Measurements from ENCODE around the gene SDCCAG8. TPM values are rescaled to one million over a fixed set of nuclear protein-coding genes. Genes with fewer than 3 reads are reported as not detected.
A peak's percentile ranks its signal among the peaks of the same experiment; 100 is the strongest.

The SDCCAG8 gene
- polyA plus RNA-seq, 1 donor = 35.0 TPM

DNA sequence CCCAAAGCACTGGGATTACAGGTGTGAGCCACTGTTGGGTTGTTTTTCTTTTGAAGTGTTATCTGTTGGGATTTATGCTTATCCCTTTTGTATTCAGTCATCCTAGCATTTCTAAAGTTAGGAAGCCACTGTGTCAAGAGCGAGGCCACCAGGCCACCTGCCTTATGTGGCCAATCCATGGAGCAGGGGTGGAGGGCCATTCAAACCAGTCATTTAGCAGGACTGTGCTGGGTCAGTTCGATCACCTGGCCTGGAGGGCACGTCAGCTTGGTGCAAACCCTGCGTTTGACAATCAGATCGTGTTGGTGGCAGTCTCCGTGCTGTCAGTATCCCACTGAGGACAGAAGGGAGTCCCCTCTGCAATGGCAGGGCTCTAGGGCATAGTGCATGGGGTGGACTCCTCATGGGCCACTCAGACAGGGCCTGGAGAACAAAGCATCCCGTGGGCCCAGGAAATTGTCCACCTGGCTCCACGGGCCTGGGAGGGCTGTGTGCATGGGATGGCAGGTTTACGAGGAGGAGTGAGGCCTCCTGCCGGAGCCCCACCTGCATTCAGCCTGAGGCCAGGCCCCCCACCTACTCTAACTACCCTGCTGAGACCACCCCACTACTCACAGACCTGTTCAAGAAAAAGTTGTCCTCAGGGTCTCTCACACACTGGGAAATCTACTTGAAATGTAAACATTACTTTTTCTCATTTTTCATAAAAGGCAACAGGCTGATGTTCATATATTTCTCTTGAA, 242.3 kb downstream of the SDCCAG8 start:
- peaks cover 20% of the 10 kb centered on the region for H3K36me3 ChIP-seq (ENCODE audit: control insufficient read depth, insufficient read depth, low read length)
- peaks cover 4% of the 10 kb centered on the region for H3K9me3 ChIP-seq (ENCODE audit: control insufficient read depth, low read depth, low read length)
- no peak for DNase-seq
- H3K27me3 ChIP-seq (ENCODE audit: control insufficient read depth, insufficient read depth, low read length) = no peaks in the 10 kb centered on the region
- no CpG with 5 or more reads among the region's 10 CpGs for WGBS (ENCODE audit: insufficient coverage, low lambda C conversion rate)
- H3K4me3 ChIP-seq (ENCODE audit: low read length) = no peak overlapping the region
- H3K4me1 ChIP-seq (ENCODE audit: control insufficient read depth, insufficient read depth, low read length) = no peaks in the 10 kb centered on the region
- H3K27ac ChIP-seq (ENCODE audit: low read length) = no peak overlapping the region

DNA sequence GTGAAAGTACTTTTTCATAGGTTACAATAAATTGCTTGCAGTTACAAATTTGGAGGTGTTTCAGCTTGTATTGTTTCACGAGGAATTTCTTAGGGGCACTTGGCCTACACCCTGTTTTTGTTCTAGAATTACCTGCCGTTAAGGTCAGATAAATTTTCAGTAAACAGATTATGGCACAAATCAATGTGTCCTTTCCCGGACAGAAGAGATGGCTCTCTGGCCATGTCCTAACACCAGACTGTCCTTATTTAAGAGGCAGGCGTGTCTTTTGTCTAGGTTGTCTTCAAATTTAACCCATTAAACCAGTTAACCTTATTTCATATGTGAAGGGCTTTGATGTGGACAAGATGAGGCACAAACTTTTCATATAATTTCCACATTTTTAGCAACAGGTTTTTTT, 243.4 kb downstream of the SDCCAG8 start:
- WGBS (ENCODE audit: insufficient coverage, low lambda C conversion rate) = no CpG with 5 or more reads among the region's 4 CpGs
- H3K4me3 ChIP-seq (ENCODE audit: low read length) = no peak overlapping the region
- peaks cover 20% of the 10 kb centered on the region for H3K36me3 ChIP-seq (ENCODE audit: control insufficient read depth, insufficient read depth, low read length)
- no peaks in the 10 kb centered on the region for H3K27me3 ChIP-seq (ENCODE audit: control insufficient read depth, insufficient read depth, low read length)
- peaks cover 4% of the 10 kb centered on the region for H3K9me3 ChIP-seq (ENCODE audit: control insufficient read depth, low read depth, low read length)
- no peaks in the 10 kb centered on the region for H3K4me1 ChIP-seq (ENCODE audit: control insufficient read depth, insufficient read depth, low read length)
- DNase-seq = no peak
- no peak overlapping the region for H3K27ac ChIP-seq (ENCODE audit: low read length)

DNA sequence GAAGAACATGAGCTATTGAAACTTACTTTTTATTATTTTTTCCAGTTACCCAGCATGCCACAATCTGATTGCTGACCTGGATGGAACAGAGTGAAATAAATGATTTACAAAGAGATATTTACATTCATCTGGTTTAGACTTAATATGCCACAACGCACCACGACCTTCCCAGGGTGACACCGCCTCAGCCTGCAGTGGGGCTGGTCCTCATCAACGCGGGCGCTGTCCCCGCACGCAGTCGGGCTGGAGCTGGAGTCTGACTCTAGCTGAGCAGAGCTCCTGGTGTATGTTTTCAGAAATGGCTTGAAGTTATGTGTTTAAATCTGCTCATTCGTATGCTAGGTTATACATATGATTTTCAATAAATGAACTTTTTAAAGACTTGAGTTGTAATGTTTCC, 243.9 kb downstream of the SDCCAG8 start:
- Histone ChIP-seq H3K4me3 (ENCODE audit: low read length) (no peak overlapping the region), H3K36me3 (ENCODE audit: control insufficient read depth, insufficient read depth, low read length) (peaks cover 20% of the 10 kb centered on the region), H3K27ac (ENCODE audit: low read length) (no peak overlapping the region), H3K9me3 (ENCODE audit: control insufficient read depth, low read depth, low read length) (peaks cover 4% of the 10 kb centered on the region), H3K4me1 (ENCODE audit: control insufficient read depth, insufficient read depth, low read length) (no peaks in the 10 kb centered on the region), H3K27me3 (ENCODE audit: control insufficient read depth, insufficient read depth, low read length) (no peaks in the 10 kb centered on the region)
- no peak for DNase-seq
- WGBS (ENCODE audit: insufficient coverage, low lambda C conversion rate) = no CpG with 5 or more reads among the region's 10 CpGs

DNA sequence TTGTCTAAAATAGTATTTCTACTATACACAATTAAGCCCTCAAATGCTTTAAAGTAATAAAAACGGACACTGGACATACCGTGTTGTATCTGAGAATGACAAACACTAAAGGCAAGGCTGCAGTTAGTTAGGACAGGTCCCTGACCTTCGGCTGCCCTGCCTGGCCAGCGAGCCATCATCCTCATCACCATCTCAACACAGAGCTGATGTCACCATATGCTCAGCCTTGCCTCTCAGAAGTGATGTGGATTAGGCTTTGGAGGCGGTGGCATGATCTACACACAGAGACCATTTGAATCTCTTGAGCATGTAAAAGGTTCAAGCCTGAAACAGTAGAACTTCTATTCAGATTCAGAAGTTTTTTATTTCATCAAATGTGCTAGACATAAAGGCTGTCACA, 244.7 kb downstream of the SDCCAG8 start:
- Histone ChIP-seq H3K27me3 (ENCODE audit: control insufficient read depth, insufficient read depth, low read length) (no peaks in the 10 kb centered on the region), H3K4me1 (ENCODE audit: control insufficient read depth, insufficient read depth, low read length) (no peaks in the 10 kb centered on the region)

DNA sequence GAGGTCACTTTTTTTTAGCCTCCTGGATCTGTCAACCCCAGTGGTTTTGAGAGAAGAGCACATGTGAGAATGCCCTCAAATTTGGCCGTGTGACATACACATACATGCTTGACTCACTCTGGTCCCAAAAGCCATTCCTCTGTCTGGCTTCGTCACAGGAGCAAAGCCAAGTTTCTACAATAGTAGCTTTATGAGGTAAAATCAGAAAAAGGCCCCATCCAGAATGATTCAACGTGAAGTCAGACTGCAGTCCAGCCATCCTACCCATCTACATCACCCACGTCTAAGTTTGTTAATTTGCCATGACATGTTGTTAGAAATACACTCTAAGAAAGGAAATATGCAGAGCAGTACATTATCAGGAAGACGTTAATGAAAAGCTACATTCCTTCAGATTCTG, 245.2 kb downstream of the SDCCAG8 start:
- no peaks in the 10 kb centered on the region for H3K27me3 ChIP-seq (ENCODE audit: control insufficient read depth, insufficient read depth, low read length)
- H3K9me3 ChIP-seq (ENCODE audit: control insufficient read depth, low read depth, low read length) = no peaks in the 10 kb centered on the region
- WGBS (ENCODE audit: insufficient coverage, low lambda C conversion rate) = no CpG with 5 or more reads among the region's 5 CpGs
- H3K27ac ChIP-seq (ENCODE audit: low read length) = no peak overlapping the region
- peaks cover 14% of the 10 kb centered on the region for H3K36me3 ChIP-seq (ENCODE audit: control insufficient read depth, insufficient read depth, low read length)
- H3K4me1 ChIP-seq (ENCODE audit: control insufficient read depth, insufficient read depth, low read length) = no peaks in the 10 kb centered on the region
- no peak for DNase-seq
- H3K4me3 ChIP-seq (ENCODE audit: low read length) = no peak overlapping the region

More for the DNA sequence above, 244.7 kb downstream of the SDCCAG8 start:
- DNase-seq = no peak
- peaks cover 16% of the 10 kb centered on the region for H3K36me3 ChIP-seq (ENCODE audit: control insufficient read depth, insufficient read depth, low read length)
- no peak overlapping the region for H3K4me3 ChIP-seq (ENCODE audit: low read length)
- H3K27ac ChIP-seq (ENCODE audit: low read length) = no peak overlapping the region
- WGBS (ENCODE audit: insufficient coverage, low lambda C conversion rate) = no CpG with 5 or more reads among the region's 5 CpGs
- H3K9me3 ChIP-seq (ENCODE audit: control insufficient read depth, low read depth, low read length) = no peaks in the 10 kb centered on the region

DNA sequence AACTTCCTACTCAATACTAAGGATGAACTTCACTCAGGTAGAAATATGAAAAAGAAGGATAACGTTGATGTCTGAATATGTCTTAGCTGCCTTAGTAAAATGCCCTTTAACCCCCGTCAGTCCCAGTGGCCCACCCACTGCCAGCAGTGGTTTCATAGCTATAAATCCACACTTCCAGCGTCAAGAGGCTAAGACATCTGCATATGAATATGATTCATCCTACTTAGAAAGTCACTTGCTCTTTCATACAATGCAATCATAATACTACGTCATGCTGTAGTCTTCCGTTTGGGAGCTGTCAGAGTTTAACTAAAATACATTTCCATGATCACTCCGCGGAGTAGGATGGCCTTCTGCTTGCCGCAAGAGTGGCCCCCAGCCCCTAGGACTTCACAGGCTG, 247.3 kb downstream of the SDCCAG8 start:
- Histone ChIP-seq H3K27me3 (ENCODE audit: control insufficient read depth, insufficient read depth, low read length) (no peaks in the 10 kb centered on the region), H3K36me3 (ENCODE audit: control insufficient read depth, insufficient read depth, low read length) (peaks cover 5% of the 10 kb centered on the region), H3K9me3 (ENCODE audit: control insufficient read depth, low read depth, low read length) (no peaks in the 10 kb centered on the region), H3K27ac (ENCODE audit: low read length) (no peak overlapping the region), H3K4me3 (ENCODE audit: low read length) (no peak overlapping the region), H3K4me1 (ENCODE audit: control insufficient read depth, insufficient read depth, low read length) (no peaks in the 10 kb centered on the region)
- DNase-seq = no peak
- WGBS (ENCODE audit: insufficient coverage, low lambda C conversion rate) = 100% methylated on average over 1 of the region's 8 CpGs

DNA sequence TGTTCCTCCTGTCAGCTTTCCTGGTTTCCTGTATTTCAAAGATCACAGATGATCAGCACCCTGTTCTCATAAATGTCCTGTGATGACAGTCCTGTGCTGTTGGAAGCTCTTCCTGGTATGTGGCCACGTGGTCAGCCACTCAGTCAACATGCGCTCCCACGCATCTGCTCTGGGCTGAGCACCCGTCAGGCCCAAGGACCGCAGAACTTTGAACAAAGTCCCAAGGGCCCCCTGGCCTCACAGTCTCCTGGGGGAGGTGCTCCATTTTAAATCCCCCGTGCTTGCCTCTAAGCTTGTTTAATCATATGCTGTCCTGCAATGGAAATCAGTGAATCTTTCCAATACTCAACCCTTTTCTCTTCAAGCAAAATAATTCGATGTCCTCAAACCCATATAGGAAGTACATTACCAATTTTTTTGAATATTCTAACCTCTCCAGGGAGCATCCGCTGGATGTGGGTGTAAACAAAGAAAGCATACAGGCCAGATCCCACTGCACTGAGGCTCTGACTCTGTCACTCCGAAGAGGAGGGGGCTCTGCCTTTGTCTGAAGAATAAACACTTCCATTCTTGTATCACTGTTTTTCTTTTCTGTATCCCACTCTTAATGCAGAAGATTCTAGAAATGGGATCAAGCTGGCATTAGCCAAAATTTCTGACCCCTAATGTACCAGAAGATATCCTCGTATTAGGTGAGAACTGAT, 250.3 kb downstream of the SDCCAG8 start:
- H3K27ac ChIP-seq (ENCODE audit: low read length) = no peak overlapping the region
- H3K4me1 ChIP-seq (ENCODE audit: control insufficient read depth, insufficient read depth, low read length) = no peaks in the 10 kb centered on the region
- H3K4me3 ChIP-seq (ENCODE audit: low read length) = no peak overlapping the region
- peak; percentile 33 to 45 for DNase-seq
- H3K36me3 ChIP-seq (ENCODE audit: control insufficient read depth, insufficient read depth, low read length) = peaks cover 3% of the 10 kb centered on the region
- 60% methylated on average over 1 of the region's 10 CpGs for WGBS (ENCODE audit: insufficient coverage, low lambda C conversion rate)
- H3K27me3 ChIP-seq (ENCODE audit: control insufficient read depth, insufficient read depth, low read length) = no peaks in the 10 kb centered on the region
- H3K9me3 ChIP-seq (ENCODE audit: control insufficient read depth, low read depth, low read length) = no peaks in the 10 kb centered on the region

DNA sequence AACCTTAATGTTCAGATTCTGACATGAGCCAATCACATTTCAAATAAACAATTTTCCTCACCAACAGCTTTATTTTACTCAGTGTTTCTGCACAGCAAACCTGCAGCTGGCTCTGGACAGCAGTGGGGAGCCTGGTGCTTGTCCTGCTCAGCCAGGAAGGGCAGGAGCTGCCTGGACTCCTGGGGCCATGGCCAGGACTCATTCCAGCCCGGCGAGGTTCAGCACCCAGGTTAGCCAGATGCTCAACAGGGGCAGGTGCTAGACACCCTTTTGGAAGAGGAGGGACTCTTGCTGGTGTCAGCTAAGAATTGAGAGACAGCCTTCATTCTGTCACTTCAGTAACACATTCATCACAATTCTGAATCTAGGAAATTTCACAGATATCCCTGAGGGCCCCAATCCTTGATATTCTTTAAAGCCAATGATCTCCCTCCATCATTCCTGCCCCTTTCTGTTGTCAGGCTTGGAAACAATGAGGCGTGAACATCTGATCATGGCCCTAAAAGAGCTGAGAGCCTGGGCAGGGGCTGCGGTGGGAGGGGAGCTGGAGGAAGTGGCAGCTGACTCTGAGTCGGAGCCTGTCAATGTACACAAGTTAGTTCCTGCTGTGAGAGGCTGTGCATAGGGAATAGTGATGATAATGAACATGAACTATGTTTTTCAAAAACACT, 251.3 kb downstream of the SDCCAG8 start:
- Histone ChIP-seq H3K4me1 (ENCODE audit: control insufficient read depth, insufficient read depth, low read length) (no peaks in the 10 kb centered on the region), H3K27me3 (ENCODE audit: control insufficient read depth, insufficient read depth, low read length) (no peaks in the 10 kb centered on the region), H3K36me3 (ENCODE audit: control insufficient read depth, insufficient read depth, low read length) (no peaks in the 10 kb centered on the region), H3K4me3 (ENCODE audit: low read length) (no peak overlapping the region), H3K9me3 (ENCODE audit: control insufficient read depth, low read depth, low read length) (no peaks in the 10 kb centered on the region), H3K27ac (ENCODE audit: low read length) (no peak overlapping the region)
- no CpG with 5 or more reads among the region's 5 CpGs for WGBS (ENCODE audit: insufficient coverage, low lambda C conversion rate)
- DNase-seq = no peak

DNA sequence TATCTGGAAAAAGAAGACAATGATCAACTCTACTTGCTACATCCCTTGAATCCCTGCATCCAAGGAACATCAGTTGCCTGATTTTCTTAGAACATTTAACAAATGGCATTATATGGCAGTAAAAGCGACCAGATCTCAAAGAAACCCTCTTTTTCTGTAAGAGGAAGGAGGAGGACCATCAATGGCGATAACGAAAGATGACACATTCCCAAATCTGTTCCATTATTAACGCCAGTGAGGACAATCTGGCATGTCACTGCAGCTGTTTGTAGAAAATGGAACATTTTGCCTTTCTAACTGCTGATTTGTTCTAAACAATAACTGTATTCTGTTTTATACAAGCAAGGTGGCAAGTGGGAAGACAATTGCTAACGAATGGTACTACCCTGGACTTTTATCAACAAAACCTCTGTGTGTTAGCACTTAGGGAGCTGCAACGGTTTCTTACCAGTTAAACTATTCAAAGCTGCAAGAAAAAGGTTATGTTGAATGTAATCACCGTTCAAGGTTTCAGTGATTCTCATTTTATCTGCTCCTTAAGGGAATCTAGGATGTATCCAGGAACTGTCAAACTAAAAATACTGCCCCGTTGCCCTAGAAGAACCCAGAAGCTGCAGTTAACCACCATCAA, 251.9 kb downstream of the SDCCAG8 start:
- 73% methylated on average over 2 of the region's 8 CpGs for WGBS (ENCODE audit: insufficient coverage, low lambda C conversion rate)
- DNase-seq = no peak
- H3K36me3 ChIP-seq (ENCODE audit: control insufficient read depth, insufficient read depth, low read length) = no peaks in the 10 kb centered on the region

DNA sequence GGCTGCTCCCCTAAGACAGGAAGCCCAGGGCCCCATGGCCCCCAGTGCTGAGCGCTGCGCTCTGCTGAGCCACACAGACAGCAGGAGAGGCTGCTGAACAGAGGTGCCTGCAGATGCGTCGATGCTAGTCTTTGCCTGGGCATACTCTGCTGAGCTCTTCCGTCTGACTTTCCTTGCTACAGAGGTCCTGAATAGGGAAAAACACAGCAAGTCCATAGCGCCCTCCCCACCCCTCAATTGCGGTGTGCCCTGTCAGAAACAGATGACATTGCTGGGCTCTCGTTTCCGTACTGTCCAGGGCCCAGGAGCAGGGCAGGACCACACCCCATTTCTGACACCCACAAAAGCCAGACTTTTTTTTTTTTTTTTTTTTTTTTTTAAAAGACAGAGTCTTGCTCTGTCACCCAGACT, 252.5 kb downstream of the SDCCAG8 start:
- H3K36me3 ChIP-seq (ENCODE audit: control insufficient read depth, insufficient read depth, low read length) = no peaks in the 10 kb centered on the region
- H3K27ac ChIP-seq (ENCODE audit: low read length) = no peak overlapping the region
- WGBS (ENCODE audit: insufficient coverage, low lambda C conversion rate) = no CpG with 5 or more reads among the region's 9 CpGs
- no peak for DNase-seq
- no peaks in the 10 kb centered on the region for H3K4me1 ChIP-seq (ENCODE audit: control insufficient read depth, insufficient read depth, low read length)
- no peak overlapping the region for H3K4me3 ChIP-seq (ENCODE audit: low read length)
- no peaks in the 10 kb centered on the region for H3K9me3 ChIP-seq (ENCODE audit: control insufficient read depth, low read depth, low read length)
- H3K27me3 ChIP-seq (ENCODE audit: control insufficient read depth, insufficient read depth, low read length) = no peaks in the 10 kb centered on the region

More for the DNA sequence above, 251.9 kb downstream of the SDCCAG8 start:
- H3K27ac ChIP-seq (ENCODE audit: low read length) = no peak overlapping the region
- no peaks in the 10 kb centered on the region for H3K4me1 ChIP-seq (ENCODE audit: control insufficient read depth, insufficient read depth, low read length)
- no peak overlapping the region for H3K4me3 ChIP-seq (ENCODE audit: low read length)
- H3K9me3 ChIP-seq (ENCODE audit: control insufficient read depth, low read depth, low read length) = no peaks in the 10 kb centered on the region
- no peaks in the 10 kb centered on the region for H3K27me3 ChIP-seq (ENCODE audit: control insufficient read depth, insufficient read depth, low read length)
